HG03469 (cell line): ENCODE measurements around the gene SNRNP48.
A peak's percentile ranks its signal among the peaks of the same experiment; 100 is the strongest.

Experiments
- ATAC-seq: cut with Tn5 transposase; IDR thresholded peaks from one replicate; pipeline ENCODE4 v1.9.1; 2021; ENCODE audit warnings: mild to moderate bottlenecking, moderate library complexity, moderate number of reproducible peaks; ENCODE audit not compliant: unreplicated experiment

The SNRNP48 gene

DNA sequence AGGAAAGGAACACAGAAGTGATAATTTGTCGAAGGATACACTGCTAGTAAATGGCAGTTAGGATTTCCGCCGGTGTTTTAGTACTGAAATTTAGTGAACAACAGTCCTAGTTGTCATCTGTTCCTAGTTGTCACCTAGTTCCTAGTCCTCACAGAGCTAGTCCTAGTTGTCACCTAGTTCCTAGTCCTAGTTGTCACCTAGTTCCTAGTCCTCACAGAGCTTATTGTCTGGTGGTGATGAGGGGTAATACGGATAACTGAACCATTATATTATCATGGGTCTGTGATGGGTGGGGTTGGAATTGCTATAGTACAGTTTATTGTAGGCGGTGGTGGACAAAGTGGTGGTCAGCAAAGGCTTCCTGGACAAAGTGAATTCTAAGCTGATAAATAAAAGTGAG lies 1.8 kb downstream of the SNRNP48 start:
- no peak for ATAC-seq

DNA sequence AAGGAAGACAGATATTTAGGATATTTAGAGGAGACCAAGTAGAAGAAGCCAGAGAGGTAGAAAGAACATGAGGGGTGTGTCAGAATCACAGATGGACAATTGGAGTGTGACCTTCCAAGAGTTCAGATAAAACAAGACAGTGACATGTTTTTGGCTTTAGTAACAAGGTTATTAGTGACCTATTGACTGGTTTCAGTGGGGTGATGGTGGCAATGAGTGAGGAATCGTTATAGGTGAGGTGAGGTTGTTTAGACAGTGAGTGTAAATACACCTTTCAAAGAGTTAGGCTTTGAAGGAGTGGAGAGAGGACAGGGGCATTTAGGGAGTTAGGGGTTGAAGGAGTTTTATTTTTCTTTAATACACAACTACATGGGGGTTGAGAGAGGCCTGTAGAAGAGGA lies 3.2 kb downstream of the SNRNP48 start:
- ATAC-seq = no peak

DNA sequence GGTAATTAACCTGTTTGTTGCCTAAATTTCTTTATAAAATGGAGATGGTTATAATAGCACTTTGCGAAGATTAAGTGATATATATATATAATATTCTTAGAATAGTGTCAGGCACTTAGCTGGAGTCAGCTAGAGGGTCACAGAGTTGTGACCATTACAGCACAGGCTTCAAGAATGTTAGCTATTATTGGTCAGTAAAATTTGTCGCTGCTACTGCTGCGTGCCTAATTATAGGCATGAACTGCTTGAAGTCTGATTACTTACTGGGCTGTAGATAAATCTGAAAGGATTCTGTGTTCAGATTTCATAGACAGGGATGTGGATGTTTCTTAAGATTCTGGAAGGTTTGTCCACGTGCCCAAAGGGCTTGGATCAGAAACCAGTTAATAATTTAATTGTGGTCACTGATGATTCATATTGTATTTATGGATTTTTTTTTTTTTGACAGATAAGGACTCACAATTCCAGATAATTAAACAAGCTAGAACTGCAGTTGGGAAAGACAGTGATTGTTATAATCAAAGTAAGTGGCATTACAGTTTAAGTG lies 4.7 kb downstream of the SNRNP48 start:
- no peak for ATAC-seq

- ATAC-seq = no peak
Measured at GRCh38 chr6:7604003-7604402, 14.0 kb downstream of the SNRNP48 start.

DNA sequence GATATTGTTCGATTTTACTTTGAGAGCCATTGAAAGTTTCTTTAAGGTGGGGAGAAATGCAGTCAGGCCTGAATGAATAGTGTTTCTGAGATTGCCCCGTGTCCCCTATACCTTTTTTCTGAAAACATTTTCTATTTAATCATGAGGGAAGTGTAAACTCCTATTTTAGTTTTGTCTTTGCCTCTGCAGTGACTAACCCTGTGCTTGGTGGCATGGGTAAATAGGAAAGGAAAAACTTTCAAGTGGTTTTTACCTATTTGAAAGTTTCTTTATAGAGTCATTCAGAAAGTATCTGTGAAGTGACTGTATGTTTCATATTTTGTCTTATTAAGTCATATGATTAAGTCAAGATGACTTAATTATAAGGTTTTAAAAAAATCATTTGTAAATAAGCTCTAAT lies 14.5 kb downstream of the SNRNP48 start:
- peak; percentile 64 for ATAC-seq

DNA sequence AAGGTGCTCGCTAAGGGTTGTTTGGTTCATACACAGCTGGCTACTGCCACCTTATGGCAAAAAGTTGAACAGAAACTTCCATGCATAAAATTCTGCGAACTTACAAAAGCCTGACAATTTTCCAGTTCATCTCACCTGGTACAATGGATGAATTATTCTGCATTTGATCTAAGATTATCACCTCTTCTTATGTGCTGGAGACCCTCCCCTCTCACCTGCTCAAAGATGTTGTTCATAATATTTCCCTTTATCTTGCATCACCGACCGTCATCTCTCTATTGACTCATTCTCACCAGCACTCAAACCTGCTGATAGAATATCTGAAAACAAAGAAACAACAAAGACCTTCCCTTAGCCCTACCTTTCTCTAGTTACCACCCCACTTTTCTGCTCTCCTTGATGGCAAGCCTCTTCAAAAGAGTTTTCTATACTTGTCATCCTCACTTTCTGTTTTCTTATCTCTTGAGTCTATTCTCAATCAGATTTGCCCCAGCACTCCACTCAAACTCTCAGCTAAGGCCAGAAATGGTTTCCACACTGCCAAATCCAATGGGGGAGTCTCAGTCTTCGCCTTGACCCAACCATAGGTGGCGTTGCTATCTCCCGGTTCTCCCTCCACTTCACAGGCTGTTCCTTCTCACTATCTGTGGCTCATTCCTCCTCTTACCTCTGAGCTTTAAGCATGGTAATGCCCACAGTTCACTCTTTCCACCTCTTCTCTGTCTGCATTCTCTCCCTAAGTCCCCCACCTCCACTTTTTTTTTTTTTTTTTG lies 25.8 kb downstream of the SNRNP48 start:
- no peak for ATAC-seq

DNA sequence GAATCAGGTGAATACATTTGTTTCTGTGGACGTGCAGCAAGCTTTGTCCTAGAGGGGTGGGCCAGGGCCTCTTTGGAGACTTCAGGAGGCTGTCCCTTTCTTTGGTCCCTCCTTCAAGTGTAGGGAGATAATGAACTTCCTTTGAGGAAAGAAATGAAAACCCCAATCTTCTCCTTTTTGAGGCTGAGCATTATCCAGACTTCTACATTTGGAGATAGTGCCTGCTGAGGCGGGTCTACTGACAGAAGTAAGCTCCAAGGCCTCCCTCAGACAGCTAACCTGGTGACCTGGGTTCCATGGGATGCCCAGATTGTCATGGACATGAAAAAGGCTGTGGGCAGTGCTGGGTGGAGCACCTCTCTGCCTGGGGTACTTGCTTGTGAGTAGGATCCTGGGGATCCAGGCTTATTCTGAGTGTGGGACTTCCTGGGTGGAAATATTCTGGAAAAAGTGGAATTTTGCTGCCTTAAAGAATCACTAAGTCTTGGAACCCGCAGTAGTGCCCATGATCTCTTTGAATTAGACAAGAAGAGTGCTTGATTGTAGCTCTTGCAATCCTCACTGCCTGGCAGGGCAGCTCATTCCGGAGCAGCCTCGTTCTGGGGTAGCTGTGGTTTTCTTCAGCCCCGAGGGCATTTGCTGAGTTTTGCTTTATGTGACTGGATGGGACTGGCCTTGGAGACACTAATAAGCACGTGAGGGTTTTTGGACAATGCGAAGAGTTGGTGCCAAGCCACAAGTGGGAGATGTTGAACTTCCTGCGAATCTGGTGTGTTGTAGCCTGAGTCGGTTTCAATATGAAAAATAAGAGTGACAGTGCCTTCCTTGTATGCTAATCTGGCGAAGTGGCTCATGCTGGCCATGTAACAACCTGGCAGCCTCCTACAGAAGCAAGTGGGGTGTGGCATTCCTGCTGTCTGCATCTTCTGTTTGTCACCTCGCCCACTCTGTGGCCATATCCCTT lies 28.1 kb downstream of the SNRNP48 start:
- ATAC-seq = peak; percentile 82

GRCh38 chr6:7621761-7622160 lies 31.8 kb downstream of the SNRNP48 start:
- ATAC-seq = no peak

GRCh38 chr6:7624796-7625710 lies 35.1 kb downstream of the SNRNP48 start:
- no peak for ATAC-seq

GRCh38 chr6:7628479-7628878 lies 38.5 kb downstream of the SNRNP48 start:
- ATAC-seq = no peak

- ATAC-seq = no peak
Measured at GRCh38 chr6:7628909-7629308, 38.9 kb downstream of the SNRNP48 start.

DNA sequence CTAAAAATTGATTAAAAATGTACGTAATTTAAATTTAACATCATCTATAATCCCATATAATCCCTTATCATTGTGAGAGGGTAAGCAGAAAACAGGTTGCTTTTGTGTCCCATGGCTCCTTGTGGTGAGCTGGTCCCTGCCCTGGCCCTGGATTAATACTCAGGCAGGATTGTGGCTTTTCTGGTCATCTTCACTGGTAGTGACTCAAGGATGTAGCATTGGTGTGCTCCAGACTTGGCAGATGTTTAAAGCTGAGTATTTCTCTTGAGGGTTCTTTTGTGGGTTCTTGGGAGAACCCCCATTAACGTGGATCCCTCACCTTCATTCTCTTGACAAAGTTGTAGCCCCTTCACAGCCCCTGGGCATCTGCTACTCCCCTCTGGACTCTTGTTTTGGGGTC lies 39.3 kb downstream of the SNRNP48 start:
- no peak for ATAC-seq

DNA sequence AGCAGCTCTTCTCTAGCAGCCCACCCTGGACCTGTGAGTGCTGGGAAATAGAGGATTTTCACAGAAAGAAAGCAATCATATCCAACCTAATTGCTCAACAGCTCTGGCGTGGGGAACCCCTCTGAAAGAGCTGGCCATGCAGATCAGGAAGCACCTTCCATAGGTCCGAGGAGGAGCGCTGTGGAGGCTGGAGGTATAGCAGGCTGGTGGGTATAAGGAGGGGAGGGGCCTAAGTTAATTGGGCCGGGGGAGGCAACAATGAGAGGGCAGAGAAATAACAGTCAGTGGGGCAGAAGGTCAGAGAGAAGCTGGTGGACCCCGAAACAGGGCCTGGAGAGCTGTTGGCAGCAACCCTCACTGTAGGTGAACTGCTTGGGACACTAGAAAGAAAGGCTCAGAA lies 40.8 kb downstream of the SNRNP48 start:
- ATAC-seq = no peak

GRCh38 chr6:7631466-7631865 lies 41.5 kb downstream of the SNRNP48 start:
- ATAC-seq = no peak

DNA sequence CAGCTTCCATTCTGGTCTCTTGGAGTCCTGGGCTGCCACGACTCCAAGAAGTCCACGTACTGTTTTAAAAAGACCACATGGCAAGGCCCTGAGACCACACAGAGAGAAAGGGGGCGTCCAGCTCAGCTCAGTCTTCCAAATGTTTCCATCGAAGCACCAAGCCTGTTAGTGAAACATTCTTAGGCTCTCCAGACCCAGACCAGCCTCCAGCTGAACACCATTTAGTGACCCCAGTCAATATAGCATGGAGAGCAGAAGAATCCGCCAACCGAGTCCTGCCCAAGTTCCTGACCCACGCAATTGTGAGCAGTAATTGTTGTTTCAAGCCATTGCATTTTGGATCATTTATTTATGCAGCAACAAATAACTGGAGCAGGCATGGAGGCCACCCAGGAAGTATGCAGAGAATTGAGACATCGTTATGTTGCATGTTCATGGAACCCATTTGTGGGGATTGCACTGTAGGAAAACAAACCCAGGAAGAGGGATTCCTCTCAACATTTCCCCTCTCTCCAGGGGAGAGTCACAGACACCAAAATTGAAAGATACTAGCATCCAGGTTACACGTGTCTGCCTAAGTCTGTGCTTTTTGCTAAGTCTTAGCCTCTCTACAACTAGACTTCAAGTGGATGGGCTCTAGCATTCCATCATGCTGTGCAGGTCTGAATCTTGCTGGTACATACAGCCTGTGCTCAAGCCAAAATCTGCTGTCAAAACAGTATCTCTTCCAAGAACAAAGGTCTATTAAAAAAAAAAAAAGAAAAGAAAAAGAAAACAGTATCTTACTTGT lies 42.7 kb downstream of the SNRNP48 start:
- ATAC-seq = no peak

DNA sequence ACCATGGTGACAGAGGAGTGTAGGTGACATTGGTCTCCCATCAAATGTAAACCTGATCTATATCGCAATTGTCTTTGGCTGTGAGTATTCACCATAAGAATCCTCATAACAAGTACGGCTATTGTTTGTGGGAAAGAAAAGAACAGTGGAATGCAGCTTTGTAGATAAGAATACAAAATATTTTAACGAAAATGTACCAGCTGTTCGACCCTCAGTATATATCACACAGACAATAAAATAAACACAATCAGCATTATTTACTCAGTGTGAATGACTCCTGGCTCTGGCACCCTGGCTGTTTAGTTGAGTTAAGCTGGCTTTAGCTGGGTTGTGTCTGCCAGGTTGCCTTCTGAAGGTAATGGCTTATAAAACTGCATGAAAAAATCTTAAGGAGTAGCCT lies 43.4 kb downstream of the SNRNP48 start:
- ATAC-seq = no peak

GRCh38 chr6:7636151-7636550 lies 46.2 kb downstream of the SNRNP48 start:
- ATAC-seq = no peak

DNA sequence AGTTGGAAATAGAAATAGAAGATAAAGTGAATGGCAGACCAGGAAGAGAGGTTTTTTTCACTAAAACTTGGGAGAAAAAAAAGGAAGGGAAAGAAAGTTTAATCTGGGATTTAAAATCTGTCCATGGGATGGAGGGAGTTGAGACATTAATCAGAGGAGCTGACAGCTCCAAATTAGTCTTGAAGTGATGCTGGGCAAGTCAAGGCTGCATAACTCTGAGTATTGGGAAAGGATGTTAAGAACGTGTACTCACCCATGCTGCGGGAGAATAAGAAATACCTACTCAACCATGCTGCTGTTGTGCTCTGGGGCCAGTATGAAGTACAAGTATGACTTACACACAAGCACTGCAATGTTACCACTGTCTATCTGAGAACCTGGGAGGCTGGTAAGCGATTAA lies 47.5 kb downstream of the SNRNP48 start:
- no peak for ATAC-seq

DNA sequence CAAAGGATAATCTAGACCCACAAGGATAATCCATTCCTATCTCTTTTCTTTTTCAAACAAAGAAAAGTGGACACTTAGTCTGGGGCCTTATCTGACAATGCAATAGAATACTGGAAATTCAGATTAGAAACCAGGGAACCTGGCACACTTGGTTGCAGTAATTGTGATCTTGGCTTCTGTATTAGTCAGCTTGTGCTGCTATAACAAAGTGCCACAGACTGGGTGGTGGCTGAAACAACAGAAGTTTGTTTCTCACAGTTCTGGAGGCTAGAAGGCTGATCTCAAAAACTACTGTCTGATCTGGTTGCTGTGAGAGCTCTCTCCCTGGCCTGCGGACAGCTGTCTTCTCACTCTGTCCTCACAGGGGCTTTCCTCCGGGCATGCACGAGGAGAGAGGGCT lies 49.4 kb downstream of the SNRNP48 start:
- no peak for ATAC-seq

DNA sequence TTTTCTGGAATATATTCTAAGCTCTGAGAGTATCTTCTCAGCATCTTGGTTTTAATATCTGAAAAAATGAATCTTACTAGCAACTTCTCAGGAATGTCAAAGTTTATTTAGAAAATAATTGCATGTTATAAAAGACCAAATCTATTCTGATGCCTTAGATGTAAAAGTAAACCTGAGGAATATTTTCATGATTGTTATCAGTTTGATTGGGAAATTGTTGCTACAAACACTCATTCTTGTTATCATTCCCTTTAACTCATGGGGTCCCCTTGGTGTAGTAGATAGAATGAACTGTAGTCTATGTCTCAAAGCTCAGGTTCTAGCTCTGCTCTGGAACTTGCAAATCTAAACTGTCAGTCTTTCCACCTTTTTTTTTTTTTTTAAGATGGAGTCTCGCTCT lies 50.0 kb downstream of the SNRNP48 start:
- no peak for ATAC-seq
